Measurements from ENCODE around the gene FAM89A.

- TF ChIP-seq, protein P1, sequence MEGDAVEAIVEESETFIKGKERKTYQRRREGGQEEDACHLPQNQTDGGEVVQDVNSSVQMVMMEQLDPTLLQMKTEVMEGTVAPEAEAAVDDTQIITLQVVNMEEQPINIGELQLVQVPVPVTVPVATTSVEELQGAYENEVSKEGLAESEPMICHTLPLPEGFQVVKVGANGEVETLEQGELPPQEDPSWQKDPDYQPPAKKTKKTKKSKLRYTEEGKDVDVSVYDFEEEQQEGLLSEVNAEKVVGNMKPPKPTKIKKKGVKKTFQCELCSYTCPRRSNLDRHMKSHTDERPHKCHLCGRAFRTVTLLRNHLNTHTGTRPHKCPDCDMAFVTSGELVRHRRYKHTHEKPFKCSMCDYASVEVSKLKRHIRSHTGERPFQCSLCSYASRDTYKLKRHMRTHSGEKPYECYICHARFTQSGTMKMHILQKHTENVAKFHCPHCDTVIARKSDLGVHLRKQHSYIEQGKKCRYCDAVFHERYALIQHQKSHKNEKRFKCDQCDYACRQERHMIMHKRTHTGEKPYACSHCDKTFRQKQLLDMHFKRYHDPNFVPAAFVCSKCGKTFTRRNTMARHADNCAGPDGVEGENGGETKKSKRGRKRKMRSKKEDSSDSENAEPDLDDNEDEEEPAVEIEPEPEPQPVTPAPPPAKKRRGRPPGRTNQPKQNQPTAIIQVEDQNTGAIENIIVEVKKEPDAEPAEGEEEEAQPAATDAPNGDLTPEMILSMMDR (IDR thresholded peaks at IDR 0.05; ENCODE audit: low read length), result no peak
- TF ChIP-seq EZH2 (optimal IDR thresholded peaks at IDR 0.05; ENCODE audit: low read depth, low read length) (no peak), EZH2phosphoT487 (IDR thresholded peaks at IDR 0.05; ENCODE audit: low read length) (no peak)
These were observed 19.6 kb upstream of the FAM89A start for GRCh38 chr1:231059566-231060193.

All from MM.1S (cell line).